Measurements from ENCODE around the gene PRPF4. TPM values are rescaled to one million over a fixed set of nuclear protein-coding genes. Genes with fewer than 3 reads are reported as not detected.

Gene PRPF4
- total and polyA plus RNA-seq, 9 of the 15 experiments (the other 6 are each of a cell fraction or from before 2014, with no cell fraction given), result 25.8 to 66.0 (median 39.8) TPM

DNA sequence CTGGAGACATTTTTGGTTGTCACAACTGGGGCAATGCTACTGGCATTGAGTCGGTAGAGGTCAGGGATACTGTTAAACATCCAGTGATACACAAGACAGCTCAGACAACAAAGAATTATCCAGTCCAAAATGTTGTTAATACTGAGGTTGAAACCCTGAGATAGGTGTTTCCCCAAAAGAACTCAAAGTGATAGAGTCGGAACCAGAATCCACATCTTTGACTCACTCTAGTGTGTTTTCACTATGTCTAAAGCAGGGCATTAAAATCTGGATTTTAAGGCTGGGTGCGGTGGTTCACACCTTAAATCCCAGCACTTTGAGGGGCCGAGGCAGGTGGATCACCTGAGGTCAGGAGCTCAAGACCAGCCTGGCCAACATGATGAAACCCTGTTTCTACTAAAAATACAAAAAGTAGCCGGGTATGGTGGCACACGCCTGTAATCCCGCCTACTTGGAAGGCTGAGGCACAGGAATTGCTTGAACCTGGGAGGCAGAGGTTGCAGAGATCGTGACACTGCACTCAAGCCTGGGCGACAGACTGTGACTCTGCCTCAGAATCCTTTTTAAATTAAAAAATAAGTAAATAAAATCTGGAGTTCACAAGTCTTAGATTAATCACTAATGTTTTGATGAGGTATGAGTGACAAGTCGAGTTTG lies 37.1 kb upstream of the PRPF4 start:
- in situ Hi-C loops (cut with MboI), result no loop called here
- POLR2A ChIA-PET, result no interaction called here
- Histone ChIP-seq H3K9me3 (replicated peaks; ENCODE audit: control insufficient read depth, insufficient read depth, low read depth, low read length) (no peaks in the 10 kb centered on the region), H3K9me1 (ENCODE audit: control insufficient read depth, insufficient read depth, low read length) (no peaks in the 10 kb centered on the region), H4K20me1 (replicated peaks; ENCODE audit: control insufficient read depth, insufficient read depth, low read length) (0 out of 2 replicates have a peak, but pooled peaks cover 5% of the 10 kb centered on the region), H2AFZ (ENCODE audit: low read depth, low read length) (no peak overlapping the region), H3K79me2 (ENCODE audit: control insufficient read depth, insufficient read depth, low read length) (peaks cover 9% of the 10 kb centered on the region; the same call in 2 of the 3 replicates), H3K9ac (ENCODE audit: insufficient read depth in 1 of 2, low read depth in 2 of 2, low read length in 2 of 2) (no peak overlapping the region), H3K4me1 (replicated peaks in 1 of 2; ENCODE audit: control insufficient read depth in 2 of 2, insufficient read depth in 2 of 2, low read length in 2 of 2) (peaks cover 3% of the 10 kb centered on the region in 2 experiments; a peak in 2 of 5 replicates), H3K36me3 (ENCODE audit: control insufficient read depth, insufficient read depth, low read length) (0 out of 3 replicates have a peak, but pooled peaks cover 7% of the 10 kb centered on the region), H3K27me3 (ENCODE audit: control insufficient read depth in 2 of 2, insufficient read depth in 2 of 2, low read length in 2 of 2) (no peaks in the 10 kb centered on the region), H3K4me3 (no peak overlapping the region), H3K4me2 (ENCODE audit: insufficient read depth, low read length) (no peak overlapping the region), H3K27ac (ENCODE audit: extremely low read depth, low read depth, low read length) (no peak overlapping the region)
- intact Hi-C loops (cut with micrococcal nuclease), result no loop called here
- FAIRE-seq (no peak), ATAC-seq (no peak), DNase-seq (ENCODE audit: extremely low read depth in 1 of 4, low spot score in 3 of 4) (no peak)
- BruUV-seq (replicated peaks), result no TSS peak
- CTCF ChIA-PET (ENCODE audit: low intra/inter-chr PET ratio), result no interaction called here
- TF ChIP-seq KAT7 (CRISPR knock-in tag; IDR thresholded peaks at IDR 0.05; ENCODE audit: borderline replicate concordance), result no peak
- no peak for TF ChIP-seq MAFK (IDR thresholded peaks at IDR 0.05; ENCODE audit: low read length)
- no peak for TF ChIP-seq BCOR (IDR thresholded peaks at IDR 0.05)
- TF ChIP-seq, protein P1, sequence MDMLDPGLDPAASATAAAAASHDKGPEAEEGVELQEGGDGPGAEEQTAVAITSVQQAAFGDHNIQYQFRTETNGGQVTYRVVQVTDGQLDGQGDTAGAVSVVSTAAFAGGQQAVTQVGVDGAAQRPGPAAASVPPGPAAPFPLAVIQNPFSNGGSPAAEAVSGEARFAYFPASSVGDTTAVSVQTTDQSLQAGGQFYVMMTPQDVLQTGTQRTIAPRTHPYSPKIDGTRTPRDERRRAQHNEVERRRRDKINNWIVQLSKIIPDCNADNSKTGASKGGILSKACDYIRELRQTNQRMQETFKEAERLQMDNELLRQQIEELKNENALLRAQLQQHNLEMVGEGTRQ (CRISPR knock-in tag; IDR thresholded peaks at IDR 0.05), result no peak
- TF ChIP-seq PTBP1 (IDR thresholded peaks at IDR 0.05; ENCODE audit: low read depth, low read length), result no peak
- TF ChIP-seq ELF4 (CRISPR knock-in tag; IDR thresholded peaks at IDR 0.05), result no peak
- TF ChIP-seq SAP30 (IDR thresholded peaks at IDR 0.05; ENCODE audit: borderline replicate concordance, insufficient read depth, low read depth, low read length, poor library complexity, severe bottlenecking), result no peak
- no peak for TF ChIP-seq ELK1 (CRISPR knock-in tag; IDR thresholded peaks at IDR 0.05)
- 73% methylated on average over 10 of the region's 10 CpGs for WGBS (ENCODE audit: insufficient coverage, low coverage, missing lambda C conversion rate)

All from K562 (cell line).